ENCODE measurements around the gene FAM117B.

Gene FAM117B

GRCh38 chr2:202634556-202635427 lies at the start of gene FAM117B:
FAM117B (plus strand) TSS chr2:202634969; CDS start chr2:202635188, 219 bp downstream.
- peak; percentile 99 for DNase-seq (ENCODE audit: low spot score)

- DNase-seq (ENCODE audit: low spot score) = peak; percentile 77
Measured at GRCh38 chr2:202588647-202589581, 45.9 kb upstream of the FAM117B start.

- DNase-seq (ENCODE audit: low spot score) = no peak
Measured at GRCh38 chr2:202589582-202589949, 45.2 kb upstream of the FAM117B start.

- no peak for DNase-seq (ENCODE audit: low spot score)
Measured at GRCh38 chr2:202592566-202592965, 42.2 kb upstream of the FAM117B start.

- DNase-seq (ENCODE audit: low spot score) = no peak
Measured at GRCh38 chr2:202599105-202599504, 35.7 kb upstream of the FAM117B start.

GRCh38 chr2:202599911-202600310 lies 34.9 kb upstream of the FAM117B start:
- DNase-seq (ENCODE audit: low spot score) = no peak

GRCh38 chr2:202604699-202605098 lies 30.1 kb upstream of the FAM117B start:
- DNase-seq (ENCODE audit: low spot score) = no peak

GRCh38 chr2:202605174-202605573 lies 29.6 kb upstream of the FAM117B start:
- DNase-seq (ENCODE audit: low spot score) = no peak

- DNase-seq (ENCODE audit: low spot score) = no peak
Measured at GRCh38 chr2:202608142-202608852, 26.5 kb upstream of the FAM117B start.

- DNase-seq (ENCODE audit: low spot score) = no peak
Measured at GRCh38 chr2:202609381-202610145, 25.2 kb upstream of the FAM117B start.

- DNase-seq (ENCODE audit: low spot score) = no peak
Measured at GRCh38 chr2:202610380-202610779, 24.4 kb upstream of the FAM117B start.

GRCh38 chr2:202612145-202612544 lies 22.6 kb upstream of the FAM117B start:
- no peak for DNase-seq (ENCODE audit: low spot score)

- DNase-seq (ENCODE audit: low spot score) = no peak
Measured at GRCh38 chr2:202613479-202613878, 21.3 kb upstream of the FAM117B start.

GRCh38 chr2:202624133-202624532 lies 10.6 kb upstream of the FAM117B start:
- no peak for DNase-seq (ENCODE audit: low spot score)

GRCh38 chr2:202627042-202627441 lies 7.7 kb upstream of the FAM117B start:
- DNase-seq (ENCODE audit: low spot score) = no peak

- DNase-seq (ENCODE audit: low spot score) = no peak
Measured at GRCh38 chr2:202628646-202629198, 6.0 kb upstream of the FAM117B start.

- DNase-seq (ENCODE audit: low spot score) = no peak
Measured at GRCh38 chr2:202632682-202633290, 2.0 kb upstream of the FAM117B start.

GRCh38 chr2:202633470-202633869 lies 1.3 kb upstream of the FAM117B start:
- DNase-seq (ENCODE audit: low spot score) = no peak

- peak; percentile 87 for DNase-seq (ENCODE audit: low spot score)
Measured at GRCh38 chr2:202635428-202636212, 851 bp downstream of the FAM117B start.

GRCh38 chr2:202636213-202636513 lies 1.4 kb downstream of the FAM117B start:
- DNase-seq (ENCODE audit: low spot score) = no peak
